Endothelial cell of umbilical vein (primary cell): ENCODE results near the gene SETD1A. TPM values are rescaled to one million over a fixed set of nuclear protein-coding genes. Genes with fewer than 3 reads are reported as not detected.

ENCODE experiments used
- BruUV-seq: library from RNA; stranded (reverse); fragments of 400-500 nt; replicated peaks from 2 replicates; lab custom pipeline; 2021; lab: Mats Ljungman, UMichigan
- CTCF ChIA-PET: fragments of 300-600, 350-600 bp; sonication (Branson Sonifier 250); formaldehyde crosslinking; loops from one replicate; lab custom pipeline; 2021; ENCODE audit warnings: antibody characterized with exemption, inconsistent platforms; lab: Charles Lee
- POLR2A ChIA-PET: fragments of 300-600, 350-600 bp; sonication (Branson Sonifier 250); formaldehyde crosslinking; loops from one replicate; lab custom pipeline; 2021; ENCODE audit warnings: antibody characterized with exemption, inconsistent platforms; lab: Charles Lee
- DNase-seq: peaks from one replicate; pipeline ENCODE4 v3.0.0-alpha.2; 2011; ENCODE audit warnings: low read depth, low spot score
- FAIRE-seq: peaks from 2 replicates; lab custom pipeline; 2011; peaks lifted over from hg19 to GRCh38; lab: Jason Lieb, UNC
- H2AFZ ChIP-seq: 2 replicates; pipeline ENCODE4 v1.6.0; 2012; ENCODE audit warnings: low read depth, low read length, control low read depth, inconsistent platforms
- H3K27ac ChIP-seq: 2 replicates; pipeline ENCODE4 v1.5.1; 2011; ENCODE audit warnings: low read depth, mild to moderate bottlenecking, control low read depth, low read length, moderate library complexity; ENCODE audit not compliant: insufficient read depth
- H3K27me3 ChIP-seq, 2 experiments: 2 replicates each; pipeline versions ENCODE4 v1.6.0 to v1.6.1; 2011; ENCODE audit warnings: low read length in 2 of 2, mixed read lengths in 1 of 2; ENCODE audit not compliant: control insufficient read depth in 2 of 2, insufficient read depth in 2 of 2
- H3K36me3 ChIP-seq, 2 experiments: 2 replicates in 1 of 2; 3 replicates in 1 of 2; pipeline ENCODE4 v1.5.1; 2011; ENCODE audit warnings: low read length in 2 of 2, mild to moderate bottlenecking in 1 of 2, moderate library complexity in 1 of 2; ENCODE audit not compliant: control insufficient read depth in 2 of 2, insufficient read depth in 2 of 2; ENCODE audit errors: extremely low read depth in 1 of 2
- H3K4me1 ChIP-seq: 3 replicates; pipeline ENCODE4 v1.5.1; 2011; ENCODE audit warnings: mild to moderate bottlenecking, low read length; ENCODE audit not compliant: control insufficient read depth, insufficient read depth; ENCODE audit errors: extremely low read depth
- H3K4me2 ChIP-seq: 2 replicates; pipeline ENCODE4 v1.6.1; 2011; ENCODE audit warnings: low read length, control low read depth, mixed read lengths; ENCODE audit not compliant: insufficient read depth
- H3K4me3 ChIP-seq, 3 experiments: fragments of 200-600 bp in 1 of 3; sonication (generic), shearing (Covaris generic) in 1 of 3; replicated peaks in 1 of 3; 2 replicates each; pipeline ENCODE4 v1.5.1; 2011 to 2016; ENCODE audit warnings: control low read depth in 3 of 3, low read length in 3 of 3, mild to moderate bottlenecking in 2 of 3, inconsistent platforms in 1 of 3, low read depth in 1 of 3, moderate library complexity in 1 of 3; ENCODE audit not compliant: insufficient read depth in 1 of 3
- H3K79me2 ChIP-seq: 2 replicates; pipeline ENCODE4 v1.6.0; 2012; ENCODE audit warnings: low read length, inconsistent platforms; ENCODE audit not compliant: control insufficient read depth, insufficient read depth
- H3K9ac ChIP-seq: replicated peaks from 2 replicates; pipeline ENCODE3; 2011; ENCODE audit warnings: low read length, control low read depth; ENCODE audit not compliant: insufficient read depth; ENCODE audit errors: extremely low read depth
- H3K9me1 ChIP-seq: replicated peaks from 3 replicates; pipeline ENCODE4 v1.6.0; 2011; ENCODE audit warnings: mild to moderate bottlenecking, low read length; ENCODE audit not compliant: control insufficient read depth, insufficient read depth; ENCODE audit errors: extremely low read depth
- H3K9me3 ChIP-seq: replicated peaks from 2 replicates; pipeline ENCODE4 v1.5.1; 2012; ENCODE audit warnings: low read length, inconsistent platforms; ENCODE audit not compliant: control insufficient read depth, insufficient read depth
- H4K20me1 ChIP-seq: replicated peaks from 2 replicates; pipeline ENCODE3; 2011; ENCODE audit warnings: mild to moderate bottlenecking, low read length; ENCODE audit not compliant: control insufficient read depth, insufficient read depth; ENCODE audit errors: extremely low read depth
- EZH2 ChIP-seq: IDR thresholded peaks from 2 replicates; pipeline ENCODE4 v1.6.1; 2012; ENCODE audit warnings: borderline replicate concordance, low read depth, mild to moderate bottlenecking, moderate library complexity, low read length, inconsistent platforms; ENCODE audit not compliant: severe bottlenecking
- FOS ChIP-seq: IDR thresholded peaks from 2 replicates; pipeline ENCODE4 v1.6.1; 2011; ENCODE audit warnings: mild to moderate bottlenecking, low read length, moderate library complexity, borderline replicate concordance; ENCODE audit not compliant: insufficient read depth
- GATA2 ChIP-seq: IDR thresholded peaks from 2 replicates; pipeline ENCODE4 v1.7.0; 2011; ENCODE audit warnings: low read depth, mild to moderate bottlenecking, moderate library complexity, mixed read lengths, low read length; ENCODE audit not compliant: insufficient read length, insufficient read depth
- JUN ChIP-seq: IDR thresholded peaks from 2 replicates; pipeline ENCODE4 v1.6.1; 2011; ENCODE audit warnings: borderline replicate concordance, low read depth; ENCODE audit not compliant: insufficient read length, insufficient read depth
- MAX ChIP-seq: IDR thresholded peaks from 2 replicates; pipeline ENCODE4 v1.6.1; 2011; ENCODE audit not compliant: insufficient read depth, insufficient read length
- MYC ChIP-seq: IDR thresholded peaks from one replicate; pipeline ENCODE4 v1.6.1; 2011; ENCODE audit warnings: mild to moderate bottlenecking, low read depth, low read length
- POLR2A ChIP-seq: IDR thresholded peaks from 2 replicates; pipeline ENCODE4 v1.6.1; 2012; ENCODE audit warnings: low read depth, mild to moderate bottlenecking, control low read depth, low read length
- POLR2AphosphoS5 ChIP-seq: IDR thresholded peaks from 2 replicates; pipeline ENCODE4 v1.6.1; 2012; ENCODE audit warnings: low read depth, mild to moderate bottlenecking, control low read depth, low read length, moderate library complexity; ENCODE audit not compliant: insufficient read depth
- dilution Hi-C: fragments of 300-500 bp; cut with MboI; formaldehyde crosslinking; loops from one replicate; pipeline ENCODE4 v1.15.0; 2019; ENCODE audit warnings: low sequenced_read_pairs; ENCODE audit not compliant: extremely low pct_ligation_motif_present
- intact Hi-C: fragments of 100-400 bp; cut with micrococcal nuclease; formaldehyde crosslinking; loops from one replicate; pipeline ENCODE4 v1.10.0; 2022
- polyA plus RNA-seq, 4 experiments: library from polyadenylated mRNA; depleted of rRNA in 3 of 4; stranded (reverse) in 3 of 4; unstranded in 1 of 4; fragments of >200 nt; gene quantifications; 2 replicates each; pipeline versions ENCODE4 v1.2.1 to v1.2.3, GENCODE V29; 2011 to 2012; ENCODE audit warnings: missing spikeins in 1 of 4
- total RNA-seq: library from RNA; stranded (reverse); gene quantifications from 2 replicates; pipeline ENCODE4 v1.2.3, GENCODE V29; 2021
- TF ChIP-seq, protein P1 (sequence below), 2 donors: IDR thresholded peaks; 1 replicate in 1 of 2; 2 replicates in 1 of 2; pipeline ENCODE4 v1.5.1; 2011; ENCODE audit warnings: low read length in 2 of 2, mild to moderate bottlenecking in 2 of 2, moderate library complexity in 2 of 2, control low read depth in 1 of 2, inconsistent platforms in 1 of 2, low read depth in 1 of 2; ENCODE audit not compliant: insufficient read depth in 1 of 2; ENCODE audit errors: extremely low read depth in 1 of 2

SETD1A gene
- total and polyA plus RNA-seq, 2 donors (not counting 3 experiments of a cell fraction or from before 2014, with no cell fraction given), result 3.5 to 21.3 TPM

GRCh38 chr16:30969246-30969842, 11.8 kb downstream of the SETD1A start:
- no peak overlapping the region for H2AFZ ChIP-seq
- TF ChIP-seq EZH2 (no peak), POLR2AphosphoS5 (no peak), FOS (no peak), POLR2A (no peak), MYC (no peak), MAX (no peak), JUN (no peak), GATA2 (no peak)
- TF ChIP-seq, protein P1, sequence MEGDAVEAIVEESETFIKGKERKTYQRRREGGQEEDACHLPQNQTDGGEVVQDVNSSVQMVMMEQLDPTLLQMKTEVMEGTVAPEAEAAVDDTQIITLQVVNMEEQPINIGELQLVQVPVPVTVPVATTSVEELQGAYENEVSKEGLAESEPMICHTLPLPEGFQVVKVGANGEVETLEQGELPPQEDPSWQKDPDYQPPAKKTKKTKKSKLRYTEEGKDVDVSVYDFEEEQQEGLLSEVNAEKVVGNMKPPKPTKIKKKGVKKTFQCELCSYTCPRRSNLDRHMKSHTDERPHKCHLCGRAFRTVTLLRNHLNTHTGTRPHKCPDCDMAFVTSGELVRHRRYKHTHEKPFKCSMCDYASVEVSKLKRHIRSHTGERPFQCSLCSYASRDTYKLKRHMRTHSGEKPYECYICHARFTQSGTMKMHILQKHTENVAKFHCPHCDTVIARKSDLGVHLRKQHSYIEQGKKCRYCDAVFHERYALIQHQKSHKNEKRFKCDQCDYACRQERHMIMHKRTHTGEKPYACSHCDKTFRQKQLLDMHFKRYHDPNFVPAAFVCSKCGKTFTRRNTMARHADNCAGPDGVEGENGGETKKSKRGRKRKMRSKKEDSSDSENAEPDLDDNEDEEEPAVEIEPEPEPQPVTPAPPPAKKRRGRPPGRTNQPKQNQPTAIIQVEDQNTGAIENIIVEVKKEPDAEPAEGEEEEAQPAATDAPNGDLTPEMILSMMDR (IDR thresholded peaks at IDR 0.05; ENCODE audit: extremely low read depth in 1 of 2, insufficient read depth in 1 of 2, low read depth in 1 of 2, low read length in 2 of 2), result no peak
- ChIA-PET CTCF (interaction anchor here (1.8 kb wide), 1 partner anchor 16 kb away, joined by 5 read pairs; the partner anchor contains the start of gene HSD3B7), POLR2A (interaction anchor here (0.7 kb wide), 1 partner anchor 178 kb away, joined by 4 read pairs; no protein-coding TSS in a partner anchor)
- no peak overlapping the region for H3K9ac ChIP-seq
- H3K27me3 ChIP-seq, result no peaks in the 10 kb centered on the region
- dilution Hi-C loops (no loop called here), intact Hi-C loops (no loop called here)
- H3K4me2 ChIP-seq, result no peak overlapping the region
- no peaks in the 10 kb centered on the region for H3K9me1 ChIP-seq
- H3K4me3 ChIP-seq, result no peak overlapping the region
- H3K9me3 ChIP-seq, result no peaks in the 10 kb centered on the region
- peaks cover 27 to 59% of the 10 kb centered on the region in 2 experiments for H3K36me3 ChIP-seq
- DNase-seq, result no peak
- no peak for FAIRE-seq
- no peaks in the 10 kb centered on the region for H3K4me1 ChIP-seq
- no TSS peak for BruUV-seq
- H3K79me2 ChIP-seq, result no peaks in the 10 kb centered on the region
- H4K20me1 ChIP-seq, result no peaks in the 10 kb centered on the region
- no peak overlapping the region for H3K27ac ChIP-seq
